Measurements from ENCODE around the gene MACROD2. TPM values are rescaled to one million over a fixed set of nuclear protein-coding genes. Genes with fewer than 3 reads are reported as not detected.

The MACROD2 gene
- total RNA-seq, 6 experiments from 2014 or later = 0.05 to 0.57 (median 0.11) TPM; not detected in 1

DNA sequence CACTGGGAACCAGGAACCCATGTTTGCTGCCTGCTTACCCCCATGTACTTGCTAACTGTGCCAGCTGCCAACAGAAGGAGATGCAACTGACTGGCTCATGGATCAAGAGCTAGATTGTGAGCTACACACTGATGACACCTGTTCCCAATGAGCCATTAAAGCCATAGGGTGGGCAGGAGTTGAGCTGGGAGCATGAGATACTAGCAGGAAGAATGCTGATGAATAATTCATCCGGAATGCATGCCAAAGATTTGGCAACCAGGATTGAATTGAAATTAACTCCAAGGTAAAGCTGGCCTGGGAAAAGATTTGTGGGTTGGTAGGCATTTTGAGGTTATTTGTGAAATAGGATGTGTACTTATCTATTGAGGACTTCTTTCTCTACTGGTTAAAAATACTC is 1946.8 kb downstream of the MACROD2 start:
- no peak overlapping the region for H3K4me3 Mint-ChIP-seq
- TF ChIP-seq CTCF (IDR thresholded peaks at IDR 0.05) = no peak
- no peak overlapping the region for H3K27ac Mint-ChIP-seq
- no peaks in the 10 kb centered on the region for H3K36me3 Mint-ChIP-seq (ENCODE audit: low read depth)
- no peak for DNase-seq
- H3K4me1 Mint-ChIP-seq (ENCODE audit: low read depth) = no peaks in the 10 kb centered on the region
- peaks cover 28% of the 10 kb centered on the region for H3K9me3 Mint-ChIP-seq
- no peaks in the 10 kb centered on the region for H3K27me3 Mint-ChIP-seq (ENCODE audit: insufficient read depth)

- Mint-ChIP-seq H3K27ac (no peak overlapping the region), H3K27me3 (ENCODE audit: insufficient read depth) (no peaks in the 10 kb centered on the region), H3K4me3 (no peak overlapping the region), H3K9me3 (peaks cover 18% of the 10 kb centered on the region), H3K4me1 (ENCODE audit: low read depth) (no peaks in the 10 kb centered on the region), H3K36me3 (ENCODE audit: low read depth) (no peaks in the 10 kb centered on the region)
- no peak for DNase-seq
- no peak for TF ChIP-seq CTCF (IDR thresholded peaks at IDR 0.05)
Observed at GRCh38 chr20:15945289-15945688, 1950.0 kb downstream of the MACROD2 start.

- Mint-ChIP-seq H3K4me3 (no peak overlapping the region), H3K36me3 (ENCODE audit: low read depth) (no peaks in the 10 kb centered on the region), H3K27ac (no peak overlapping the region), H3K4me1 (ENCODE audit: low read depth) (no peaks in the 10 kb centered on the region), H3K9me3 (peaks cover 31% of the 10 kb centered on the region), H3K27me3 (ENCODE audit: insufficient read depth) (no peaks in the 10 kb centered on the region)
- DNase-seq = no peak
- no peak for TF ChIP-seq CTCF (IDR thresholded peaks at IDR 0.05)
Observed at GRCh38 chr20:15949391-15949790, 1954.1 kb downstream of the MACROD2 start.

DNA sequence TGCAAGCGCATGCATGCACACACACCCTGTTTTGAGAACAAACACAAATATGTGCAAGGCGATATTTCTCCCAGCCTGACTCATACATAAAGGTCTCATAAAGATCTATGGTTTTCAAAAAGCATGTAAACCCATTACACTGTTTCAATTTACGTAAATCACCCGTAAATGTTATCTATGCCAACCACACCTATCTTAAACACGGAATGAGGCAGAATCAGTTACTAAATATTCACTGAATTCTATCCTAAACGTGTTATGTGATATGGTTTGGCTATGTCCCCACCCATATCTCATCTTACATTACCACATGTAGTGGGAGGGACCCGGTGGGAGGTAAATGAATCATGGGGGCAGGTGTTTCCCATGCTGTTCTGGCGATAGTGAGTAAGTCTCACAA is 1956.3 kb downstream of the MACROD2 start:
- Mint-ChIP-seq H3K36me3 (ENCODE audit: low read depth) (no peaks in the 10 kb centered on the region), H3K9me3 (peaks cover 25% of the 10 kb centered on the region), H3K27ac (no peak overlapping the region), H3K4me1 (ENCODE audit: low read depth) (no peaks in the 10 kb centered on the region), H3K4me3 (no peak overlapping the region), H3K27me3 (ENCODE audit: insufficient read depth) (no peaks in the 10 kb centered on the region)
- DNase-seq = no peak
- no peak for TF ChIP-seq CTCF (IDR thresholded peaks at IDR 0.05)

DNA sequence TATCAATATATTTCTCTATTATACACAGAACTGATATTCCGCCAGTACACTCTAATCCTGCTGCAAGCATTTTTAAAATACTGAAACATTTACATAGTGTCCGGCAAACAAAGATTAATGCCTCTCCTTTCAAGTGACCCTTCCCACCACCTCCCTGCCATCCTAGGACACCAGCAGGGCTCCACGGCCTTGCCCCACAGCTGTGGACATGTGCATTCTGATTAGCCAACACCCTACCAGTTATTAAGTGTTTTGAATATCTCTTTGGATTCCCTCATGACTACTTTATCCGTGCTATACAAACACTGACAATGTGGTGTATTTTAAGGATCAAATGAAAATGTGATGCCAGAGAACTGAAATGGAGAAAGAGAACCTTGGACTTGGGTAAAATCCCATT is 1962.8 kb downstream of the MACROD2 start:
- no peak for DNase-seq
- Mint-ChIP-seq H3K36me3 (ENCODE audit: low read depth) (no peaks in the 10 kb centered on the region), H3K4me3 (no peak overlapping the region), H3K27ac (no peak overlapping the region), H3K27me3 (ENCODE audit: insufficient read depth) (no peaks in the 10 kb centered on the region; the same call in 1 of the 2 replicates), H3K9me3 (peaks cover 29% of the 10 kb centered on the region), H3K4me1 (ENCODE audit: low read depth) (no peaks in the 10 kb centered on the region)
- no peak for TF ChIP-seq CTCF (IDR thresholded peaks at IDR 0.05)

GRCh38 chr20:15965165-15965564 is 1969.8 kb downstream of the MACROD2 start:
- Mint-ChIP-seq H3K27ac (no peak overlapping the region), H3K4me1 (ENCODE audit: low read depth) (no peaks in the 10 kb centered on the region), H3K4me3 (no peak overlapping the region), H3K9me3 (peaks cover 28% of the 10 kb centered on the region), H3K27me3 (ENCODE audit: insufficient read depth) (no peaks in the 10 kb centered on the region), H3K36me3 (ENCODE audit: low read depth) (no peaks in the 10 kb centered on the region)
- no peak for DNase-seq
- TF ChIP-seq CTCF (IDR thresholded peaks at IDR 0.05) = no peak
